Measurements from ENCODE around the gene SLC9A7.

GRCh38 chrX:46653482-46653881 lies 105.4 kb downstream of the SLC9A7 start:
- TF ChIP-seq ZNF331 (CRISPR knock-in tag; IDR thresholded peaks at IDR 0.05; ENCODE audit: low read depth) (no peak), CTCF (conservative IDR thresholded peaks at IDR 0.05; ENCODE audit: low read depth in 2 of 2) (peak; percentile 45 to 70), EZH2phosphoT487 (IDR thresholded peaks at IDR 0.05; ENCODE audit: unreplicated experiment) (no peak), REST (IDR thresholded peaks at IDR 0.05; ENCODE audit: unreplicated experiment) (no peak), CREB1 (CRISPR knock-in tag; IDR thresholded peaks at IDR 0.05; ENCODE audit: low read depth) (no peak), POLR2AphosphoS5 (IDR thresholded peaks at IDR 0.05; ENCODE audit: low read depth) (no peak), EZH2 (IDR thresholded peaks at IDR 0.05; ENCODE audit: low read depth, unreplicated experiment) (no peak), ZNF114 (CRISPR knock-in tag; IDR thresholded peaks at IDR 0.05) (no peak)
- TF ChIP-seq, protein P1, sequence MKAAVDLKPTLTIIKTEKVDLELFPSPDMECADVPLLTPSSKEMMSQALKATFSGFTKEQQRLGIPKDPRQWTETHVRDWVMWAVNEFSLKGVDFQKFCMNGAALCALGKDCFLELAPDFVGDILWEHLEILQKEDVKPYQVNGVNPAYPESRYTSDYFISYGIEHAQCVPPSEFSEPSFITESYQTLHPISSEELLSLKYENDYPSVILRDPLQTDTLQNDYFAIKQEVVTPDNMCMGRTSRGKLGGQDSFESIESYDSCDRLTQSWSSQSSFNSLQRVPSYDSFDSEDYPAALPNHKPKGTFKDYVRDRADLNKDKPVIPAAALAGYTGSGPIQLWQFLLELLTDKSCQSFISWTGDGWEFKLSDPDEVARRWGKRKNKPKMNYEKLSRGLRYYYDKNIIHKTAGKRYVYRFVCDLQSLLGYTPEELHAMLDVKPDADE (IDR thresholded peaks at IDR 0.05), result no peak

All from GM23338 (cell line).